ENCODE data around the gene ATOH8. TPM values are rescaled to one million over a fixed set of nuclear protein-coding genes. Genes with fewer than 3 reads are reported as not detected.

Gene ATOH8, protein sequence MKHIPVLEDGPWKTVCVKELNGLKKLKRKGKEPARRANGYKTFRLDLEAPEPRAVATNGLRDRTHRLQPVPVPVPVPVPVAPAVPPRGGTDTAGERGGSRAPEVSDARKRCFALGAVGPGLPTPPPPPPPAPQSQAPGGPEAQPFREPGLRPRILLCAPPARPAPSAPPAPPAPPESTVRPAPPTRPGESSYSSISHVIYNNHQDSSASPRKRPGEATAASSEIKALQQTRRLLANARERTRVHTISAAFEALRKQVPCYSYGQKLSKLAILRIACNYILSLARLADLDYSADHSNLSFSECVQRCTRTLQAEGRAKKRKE
- total RNA-seq: 10 to 100 TPM; 13.2 to 83.0 (median 45.3) TPM

DNA sequence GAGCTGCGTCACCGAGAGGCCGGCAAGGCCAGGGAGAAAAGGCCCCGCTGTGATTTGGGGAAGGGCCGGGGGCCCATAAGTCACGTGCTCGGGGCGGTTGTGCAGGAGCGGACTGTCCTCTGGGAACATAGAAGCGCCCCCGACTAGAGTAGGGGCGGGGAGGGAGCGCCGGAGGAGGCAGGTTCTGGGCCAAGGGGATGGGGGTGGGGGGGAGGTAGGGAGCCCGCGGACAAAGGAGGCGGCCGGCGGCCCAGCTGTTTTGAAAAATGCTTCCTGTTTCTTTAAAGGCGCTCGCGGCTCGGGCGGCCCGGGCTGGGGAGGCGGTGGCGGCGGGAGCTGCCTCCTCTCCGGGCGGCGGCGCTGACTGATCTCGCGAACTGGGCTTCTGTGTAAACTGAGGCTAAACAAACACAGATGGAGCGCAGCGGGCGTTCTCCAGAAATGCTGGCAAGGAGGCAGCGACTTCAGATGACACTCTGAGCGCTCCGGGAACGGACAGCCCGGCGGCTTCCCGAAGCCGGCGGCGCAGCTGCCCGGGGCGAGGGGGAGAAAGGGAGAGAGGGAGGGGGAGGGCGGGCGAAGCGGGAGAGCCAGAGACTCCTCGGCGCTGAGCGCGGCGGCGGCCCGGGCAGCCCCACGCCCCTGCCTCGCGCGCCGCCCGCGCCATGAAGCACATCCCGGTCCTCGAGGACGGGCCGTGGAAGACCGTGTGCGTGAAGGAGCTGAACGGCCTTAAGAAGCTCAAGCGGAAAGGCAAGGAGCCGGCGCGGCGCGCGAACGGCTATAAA lies at the start of gene ATOH8:
Gene ATOH8 (plus strand): TSS at position 467 of the 788 bp plus-strand sequence. CDS start 199 bp downstream, at position 666.
- no peaks in the 10 kb centered on the region for H3K36me3 ChIP-seq
- no peaks in the 10 kb centered on the region for H3K9me3 ChIP-seq
- H3K4me1 ChIP-seq: peaks cover 0 to 9% of the 10 kb centered on the region in 2 donors
- H3K27ac ChIP-seq: peak within 1 kb of the TSS; percentile 81 to 84
- intact Hi-C loops (cut with DNase I; ENCODE audit: low total_unique reads): no loop called here
- TF ChIP-seq, protein P1, sequence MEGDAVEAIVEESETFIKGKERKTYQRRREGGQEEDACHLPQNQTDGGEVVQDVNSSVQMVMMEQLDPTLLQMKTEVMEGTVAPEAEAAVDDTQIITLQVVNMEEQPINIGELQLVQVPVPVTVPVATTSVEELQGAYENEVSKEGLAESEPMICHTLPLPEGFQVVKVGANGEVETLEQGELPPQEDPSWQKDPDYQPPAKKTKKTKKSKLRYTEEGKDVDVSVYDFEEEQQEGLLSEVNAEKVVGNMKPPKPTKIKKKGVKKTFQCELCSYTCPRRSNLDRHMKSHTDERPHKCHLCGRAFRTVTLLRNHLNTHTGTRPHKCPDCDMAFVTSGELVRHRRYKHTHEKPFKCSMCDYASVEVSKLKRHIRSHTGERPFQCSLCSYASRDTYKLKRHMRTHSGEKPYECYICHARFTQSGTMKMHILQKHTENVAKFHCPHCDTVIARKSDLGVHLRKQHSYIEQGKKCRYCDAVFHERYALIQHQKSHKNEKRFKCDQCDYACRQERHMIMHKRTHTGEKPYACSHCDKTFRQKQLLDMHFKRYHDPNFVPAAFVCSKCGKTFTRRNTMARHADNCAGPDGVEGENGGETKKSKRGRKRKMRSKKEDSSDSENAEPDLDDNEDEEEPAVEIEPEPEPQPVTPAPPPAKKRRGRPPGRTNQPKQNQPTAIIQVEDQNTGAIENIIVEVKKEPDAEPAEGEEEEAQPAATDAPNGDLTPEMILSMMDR (IDR thresholded peaks at IDR 0.05): no peak
- TF ChIP-seq POLR2A (IDR thresholded peaks at IDR 0.05): peak in 1 of 2 donors; percentile 15
- peak; percentile 68 to 75 for DNase-seq
- H3K4me3 ChIP-seq: peak within 1 kb of the TSS; percentile 65 to 68
- H3K27me3 ChIP-seq: no peaks in the 10 kb centered on the region

DNA sequence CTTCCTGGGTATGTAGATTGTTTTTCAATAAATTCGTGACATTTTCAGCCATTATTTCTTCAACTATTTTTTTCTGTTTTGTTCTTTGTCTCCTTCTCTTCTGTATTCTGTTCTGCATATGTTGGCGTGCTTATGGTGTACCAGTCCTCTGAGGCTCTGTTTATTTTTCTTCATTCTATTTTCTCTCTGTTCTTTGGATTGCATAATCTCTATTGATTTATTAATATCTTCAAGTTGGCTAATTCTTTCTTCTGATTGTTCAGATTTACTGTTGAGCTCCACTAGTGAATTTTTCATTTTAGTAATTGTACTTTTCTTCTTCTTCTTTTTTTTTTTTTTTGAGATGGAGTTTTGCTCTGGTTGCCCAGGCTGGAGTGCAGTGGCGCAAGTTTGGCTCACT lies 49.8 kb upstream of the ATOH8 start:
- Histone ChIP-seq H3K4me3 (no peak overlapping the region), H3K4me1 (peaks cover 0 to 3% of the 10 kb centered on the region in 2 donors), H3K9me3 (no peaks in the 10 kb centered on the region), H3K27ac (no peak overlapping the region), H3K27me3 (no peaks in the 10 kb centered on the region), H3K36me3 (no peaks in the 10 kb centered on the region)
- TF ChIP-seq POLR2A (IDR thresholded peaks at IDR 0.05): no peak
- TF ChIP-seq, protein P1 (IDR thresholded peaks at IDR 0.05): no peak
- no peak for DNase-seq
- intact Hi-C loops (cut with DNase I; ENCODE audit: low total_unique reads): no loop called here

DNA sequence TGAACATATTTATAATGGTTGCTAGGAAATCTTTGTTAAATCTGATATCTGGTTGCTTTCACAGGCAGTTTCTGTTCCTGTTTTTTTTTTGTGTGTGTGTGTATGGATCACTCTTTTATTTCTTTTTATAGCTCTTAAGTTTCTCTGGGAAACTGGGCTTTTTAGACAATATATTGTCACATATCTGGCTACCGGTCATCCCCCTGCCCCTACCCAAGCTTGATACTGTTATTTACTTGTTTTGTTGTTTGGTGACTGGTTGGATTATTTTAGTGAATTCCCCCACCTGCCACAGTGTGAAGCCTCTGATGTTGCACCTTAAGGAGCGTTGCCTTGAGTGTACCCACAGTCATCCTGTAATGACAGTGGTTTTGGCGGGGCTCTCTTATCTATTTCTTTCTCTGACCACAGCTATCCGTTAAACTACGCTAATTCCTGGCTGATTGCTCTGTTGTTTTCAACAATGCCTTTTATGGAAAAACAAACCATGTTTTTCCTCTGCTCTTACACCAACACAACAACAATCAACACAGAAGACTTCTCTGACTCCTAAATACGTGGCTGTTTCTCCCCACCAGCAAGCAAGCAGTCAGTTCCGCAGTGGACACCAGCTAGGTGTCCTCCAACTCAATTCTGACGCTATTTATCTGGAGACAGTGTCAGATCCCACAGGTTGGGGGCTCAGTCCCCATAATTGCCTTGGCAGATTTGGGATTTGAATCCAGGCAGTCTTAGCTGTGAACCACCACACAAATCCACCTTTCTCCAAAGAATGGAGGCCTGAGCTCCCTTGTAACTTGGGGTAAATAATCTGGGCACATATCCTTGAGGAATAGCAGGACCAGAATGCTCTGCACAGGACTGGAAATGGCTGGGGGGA lies 48.8 kb upstream of the ATOH8 start:
- Histone ChIP-seq H3K36me3 (no peaks in the 10 kb centered on the region), H3K9me3 (no peaks in the 10 kb centered on the region), H3K27me3 (no peaks in the 10 kb centered on the region), H3K4me1 (peaks cover 0 to 3% of the 10 kb centered on the region in 2 donors), H3K4me3 (no peak overlapping the region), H3K27ac (peak overlapping the region; percentile 36 to 68)
- intact Hi-C loops (cut with DNase I; ENCODE audit: low total_unique reads): no loop called here
- TF ChIP-seq, protein P1 (IDR thresholded peaks at IDR 0.05): no peak
- TF ChIP-seq POLR2A (IDR thresholded peaks at IDR 0.05): no peak
- DNase-seq: no peak

DNA sequence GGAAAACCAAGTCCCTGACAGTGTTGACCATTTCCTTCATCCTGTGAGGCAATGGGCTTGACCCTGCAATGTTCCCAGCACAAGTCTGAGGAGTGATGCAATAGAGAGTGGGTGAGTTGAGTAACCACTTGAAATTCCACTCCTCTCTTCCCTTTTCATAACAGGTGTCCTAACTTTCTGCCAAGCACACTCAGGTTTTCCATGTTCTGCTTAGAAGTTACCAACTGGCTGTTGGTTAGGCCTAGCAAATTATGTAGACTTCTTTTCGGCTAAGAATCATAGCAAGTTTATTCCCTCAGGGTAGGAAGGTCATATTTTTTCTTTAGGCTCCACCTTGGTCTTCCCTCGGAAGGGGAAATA lies 48.1 kb upstream of the ATOH8 start:
- Histone ChIP-seq H3K36me3 (no peaks in the 10 kb centered on the region), H3K4me1 (peaks cover 0 to 3% of the 10 kb centered on the region in 2 donors), H3K4me3 (no peak overlapping the region), H3K27me3 (no peaks in the 10 kb centered on the region), H3K9me3 (no peaks in the 10 kb centered on the region), H3K27ac (peak overlapping the region; percentile 68 to 76)
- no peak for TF ChIP-seq POLR2A (IDR thresholded peaks at IDR 0.05)
- TF ChIP-seq, protein P1 (IDR thresholded peaks at IDR 0.05): no peak
- intact Hi-C loops (cut with DNase I; ENCODE audit: low total_unique reads): no loop called here
- peak; percentile 50 to 76 for DNase-seq

Measured in uterus (tissue), 4 donors.